ENCODE results near the gene REG1A. TPM values are rescaled to one million over a fixed set of nuclear protein-coding genes. Genes with fewer than 3 reads are reported as not detected.

The REG1A gene
- not detected in 2 replicates for polyA plus RNA-seq (2013)

DNA sequence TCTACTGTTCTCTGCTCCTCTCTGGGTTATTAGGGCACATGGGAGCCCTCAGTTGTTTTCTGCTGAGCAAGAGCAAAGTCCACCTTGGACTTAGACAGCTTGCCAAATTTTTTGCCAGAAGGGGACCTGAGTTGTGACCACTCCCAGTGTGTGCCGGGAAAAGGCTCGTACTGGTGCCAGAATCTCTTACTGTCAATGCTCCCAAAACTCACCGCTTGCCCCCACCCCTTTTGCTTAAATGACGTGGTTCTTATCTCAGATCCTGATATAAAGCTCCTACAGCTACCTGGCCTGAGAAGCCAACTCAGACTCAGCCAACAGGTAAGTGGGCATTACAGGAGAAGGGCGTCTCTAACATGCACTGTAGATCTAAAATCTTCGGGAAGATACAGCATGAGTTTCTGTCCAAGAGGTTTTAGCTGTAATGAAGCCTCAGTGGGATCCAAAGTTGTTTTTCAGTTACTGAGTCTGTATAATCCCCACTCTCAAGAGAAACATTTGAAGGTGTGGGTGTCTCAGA is at the start of gene REG1A:
Gene REG1A, plus strand, starts transcription at position 295 of the 520 bp plus-strand sequence. CDS start 374 bp downstream, outside the sequence.
- Histone ChIP-seq H2BK120ac (ENCODE audit: insufficient read depth, low read length, poor library complexity) (no peak within 1 kb of the TSS), H2AK5ac (ENCODE audit: low read length) (no peak within 1 kb of the TSS), H3K4me3 (ENCODE audit: low read depth, low read length) (no peak within 1 kb of the TSS), H4K12ac (ENCODE audit: low read depth, low read length) (no peak within 1 kb of the TSS), H3K9ac (ENCODE audit: low read length) (no peak within 1 kb of the TSS), H3K4me2 (ENCODE audit: low read length) (no peak within 1 kb of the TSS), H3K18ac (ENCODE audit: low read length) (no peak within 1 kb of the TSS), H2BK12ac (ENCODE audit: low read length) (no peak within 1 kb of the TSS), H2BK5ac (ENCODE audit: low read depth, low read length, poor library complexity) (no peak within 1 kb of the TSS), H2AFZ (ENCODE audit: insufficient read depth, low read length, poor library complexity) (no peak within 1 kb of the TSS), H3K79me1 (ENCODE audit: low read length) (no peaks in the 10 kb centered on the region), H3K23ac (ENCODE audit: low read length) (no peak within 1 kb of the TSS), H3K27me3 (ENCODE audit: insufficient read depth, low read length) (no peaks in the 10 kb centered on the region), H3K36me3 (ENCODE audit: control insufficient read depth in 1 of 2, insufficient read depth in 2 of 2, low read length in 2 of 2) (no peaks in the 10 kb centered on the region), H3K4ac (ENCODE audit: low read depth, low read length) (no peak within 1 kb of the TSS), H3K79me2 (ENCODE audit: control insufficient read depth, insufficient read depth, low read length, poor library complexity) (no peaks in the 10 kb centered on the region), H4K8ac (ENCODE audit: low read depth, low read length) (no peak within 1 kb of the TSS), H3K9me3 (ENCODE audit: insufficient read depth, low read depth, low read length) (no peaks in the 10 kb centered on the region), H3K14ac (ENCODE audit: low read length) (no peak within 1 kb of the TSS), H3K27ac (ENCODE audit: low read depth, low read length) (no peak within 1 kb of the TSS), H3K4me1 (ENCODE audit: control insufficient read depth in 1 of 2, insufficient read depth in 2 of 2, low read length in 2 of 2) (no peaks in the 10 kb centered on the region), H4K91ac (ENCODE audit: low read depth, low read length) (no peak within 1 kb of the TSS)
- no CpG with 5 or more reads among the region's 6 CpGs for WGBS (ENCODE audit: extremely low coverage, insufficient coverage, insufficient read length)
- DNase-seq: no peak

GRCh38 chr2:79071078-79071477 is 49.2 kb upstream of the REG1A start:
- no peak overlapping the region for H3K4me2 ChIP-seq (ENCODE audit: low read length)
- H3K27ac ChIP-seq (ENCODE audit: low read depth, low read length): no peak overlapping the region
- H2BK12ac ChIP-seq (ENCODE audit: low read length): no peak overlapping the region
- H4K12ac ChIP-seq (ENCODE audit: low read depth, low read length): no peak overlapping the region
- no peak overlapping the region for H2AFZ ChIP-seq (ENCODE audit: insufficient read depth, low read length, poor library complexity)
- H3K9ac ChIP-seq (ENCODE audit: low read length): no peak overlapping the region
- no peaks in the 10 kb centered on the region for H3K36me3 ChIP-seq (ENCODE audit: control insufficient read depth in 1 of 2, insufficient read depth in 2 of 2, low read length in 2 of 2)
- no peaks in the 10 kb centered on the region for H3K9me3 ChIP-seq (ENCODE audit: insufficient read depth, low read depth, low read length)
- H3K4me1 ChIP-seq (ENCODE audit: control insufficient read depth in 1 of 2, insufficient read depth in 2 of 2, low read length in 2 of 2): no peaks in the 10 kb centered on the region
- WGBS (ENCODE audit: extremely low coverage, insufficient coverage, insufficient read length): no CpG with 5 or more reads among the region's 2 CpGs
- H4K91ac ChIP-seq (ENCODE audit: low read depth, low read length): no peak overlapping the region
- no peak overlapping the region for H3K18ac ChIP-seq (ENCODE audit: low read length)
- DNase-seq: no peak
- no peaks in the 10 kb centered on the region for H3K27me3 ChIP-seq (ENCODE audit: insufficient read depth, low read length)
- no peak overlapping the region for H2AK5ac ChIP-seq (ENCODE audit: low read length)
- H2BK5ac ChIP-seq (ENCODE audit: low read depth, low read length, poor library complexity): no peak overlapping the region
- H3K4me3 ChIP-seq (ENCODE audit: low read depth, low read length): no peak overlapping the region
- no peak overlapping the region for H3K23ac ChIP-seq (ENCODE audit: low read length)
- H3K79me2 ChIP-seq (ENCODE audit: control insufficient read depth, insufficient read depth, low read length, poor library complexity): no peaks in the 10 kb centered on the region
- H4K8ac ChIP-seq (ENCODE audit: low read depth, low read length): no peak overlapping the region
- H3K14ac ChIP-seq (ENCODE audit: low read length): no peak overlapping the region
- H2BK120ac ChIP-seq (ENCODE audit: insufficient read depth, low read length, poor library complexity): no peak overlapping the region
- H3K4ac ChIP-seq (ENCODE audit: low read depth, low read length): no peak overlapping the region
- no peaks in the 10 kb centered on the region for H3K79me1 ChIP-seq (ENCODE audit: low read length)

DNA sequence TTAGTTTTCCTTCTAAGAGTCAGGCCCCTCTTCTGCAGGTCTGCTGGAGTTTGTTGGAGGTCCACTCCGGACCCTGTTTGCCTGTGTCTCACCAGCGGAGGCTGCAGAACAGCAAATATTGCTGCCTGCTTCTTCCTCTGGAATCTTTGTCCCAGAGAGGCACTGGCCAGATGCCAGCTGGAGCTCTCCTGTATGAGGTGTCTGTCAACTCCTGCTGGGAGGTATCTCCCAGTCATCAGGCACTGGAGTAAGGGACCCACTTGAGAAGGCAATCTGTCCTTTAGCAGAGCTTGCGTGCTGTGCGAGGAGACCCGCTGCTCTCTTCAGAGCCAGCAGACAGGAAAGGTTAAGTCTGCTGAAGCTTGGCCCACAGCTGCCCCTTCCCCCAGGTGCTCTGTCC is 37.3 kb upstream of the REG1A start:
- Histone ChIP-seq H2BK5ac (ENCODE audit: low read depth, low read length, poor library complexity) (no peak overlapping the region), H4K12ac (ENCODE audit: low read depth, low read length) (no peak overlapping the region), H2AFZ (ENCODE audit: insufficient read depth, low read length, poor library complexity) (no peak overlapping the region), H3K27me3 (ENCODE audit: insufficient read depth, low read length) (no peaks in the 10 kb centered on the region), H3K79me2 (ENCODE audit: control insufficient read depth, insufficient read depth, low read length, poor library complexity) (no peaks in the 10 kb centered on the region), H3K36me3 (ENCODE audit: control insufficient read depth in 1 of 2, insufficient read depth in 2 of 2, low read length in 2 of 2) (no peaks in the 10 kb centered on the region), H3K4me3 (ENCODE audit: low read depth, low read length) (no peak overlapping the region), H3K4me1 (ENCODE audit: control insufficient read depth in 1 of 2, insufficient read depth in 2 of 2, low read length in 2 of 2) (no peaks in the 10 kb centered on the region), H3K14ac (ENCODE audit: low read length) (no peak overlapping the region), H4K8ac (ENCODE audit: low read depth, low read length) (no peak overlapping the region), H3K79me1 (ENCODE audit: low read length) (no peaks in the 10 kb centered on the region), H3K23ac (ENCODE audit: low read length) (no peak overlapping the region), H3K9me3 (ENCODE audit: insufficient read depth, low read depth, low read length) (no peaks in the 10 kb centered on the region), H2AK5ac (ENCODE audit: low read length) (no peak overlapping the region), H3K18ac (ENCODE audit: low read length) (no peak overlapping the region), H4K91ac (ENCODE audit: low read depth, low read length) (no peak overlapping the region), H3K27ac (ENCODE audit: low read depth, low read length) (no peak overlapping the region), H3K4ac (ENCODE audit: low read depth, low read length) (no peak overlapping the region), H3K4me2 (ENCODE audit: low read length) (no peak overlapping the region), H3K9ac (ENCODE audit: low read length) (no peak overlapping the region), H2BK120ac (ENCODE audit: insufficient read depth, low read length, poor library complexity) (no peak overlapping the region), H2BK12ac (ENCODE audit: low read length) (no peak overlapping the region)
- DNase-seq: no peak
- WGBS (ENCODE audit: extremely low coverage, insufficient coverage, insufficient read length): no CpG with 5 or more reads among the region's 5 CpGs

GRCh38 chr2:79083597-79084251 is 36.6 kb upstream of the REG1A start:
- H3K18ac ChIP-seq (ENCODE audit: low read length): no peak overlapping the region
- H3K79me1 ChIP-seq (ENCODE audit: low read length): no peaks in the 10 kb centered on the region
- no peak overlapping the region for H3K4me3 ChIP-seq (ENCODE audit: low read depth, low read length)
- no peak overlapping the region for H3K9ac ChIP-seq (ENCODE audit: low read length)
- no peak overlapping the region for H3K23ac ChIP-seq (ENCODE audit: low read length)
- H2BK5ac ChIP-seq (ENCODE audit: low read depth, low read length, poor library complexity): no peak overlapping the region
- H3K4me1 ChIP-seq (ENCODE audit: control insufficient read depth in 1 of 2, insufficient read depth in 2 of 2, low read length in 2 of 2): no peaks in the 10 kb centered on the region
- no peak overlapping the region for H3K4me2 ChIP-seq (ENCODE audit: low read length)
- no peak overlapping the region for H2AK5ac ChIP-seq (ENCODE audit: low read length)
- H3K27me3 ChIP-seq (ENCODE audit: insufficient read depth, low read length): no peaks in the 10 kb centered on the region
- no peak overlapping the region for H4K91ac ChIP-seq (ENCODE audit: low read depth, low read length)
- H3K4ac ChIP-seq (ENCODE audit: low read depth, low read length): no peak overlapping the region
- H3K9me3 ChIP-seq (ENCODE audit: insufficient read depth, low read depth, low read length): no peaks in the 10 kb centered on the region
- no peak overlapping the region for H2AFZ ChIP-seq (ENCODE audit: insufficient read depth, low read length, poor library complexity)
- no peak overlapping the region for H2BK12ac ChIP-seq (ENCODE audit: low read length)
- H3K36me3 ChIP-seq (ENCODE audit: control insufficient read depth in 1 of 2, insufficient read depth in 2 of 2, low read length in 2 of 2): no peaks in the 10 kb centered on the region
- no peak overlapping the region for H3K27ac ChIP-seq (ENCODE audit: low read depth, low read length)
- H4K8ac ChIP-seq (ENCODE audit: low read depth, low read length): no peak overlapping the region
- no peak overlapping the region for H4K12ac ChIP-seq (ENCODE audit: low read depth, low read length)
- no peak for DNase-seq
- H3K14ac ChIP-seq (ENCODE audit: low read length): no peak overlapping the region
- H3K79me2 ChIP-seq (ENCODE audit: control insufficient read depth, insufficient read depth, low read length, poor library complexity): no peaks in the 10 kb centered on the region
- no peak overlapping the region for H2BK120ac ChIP-seq (ENCODE audit: insufficient read depth, low read length, poor library complexity)
